Measurements from ENCODE around the gene TAAR2. TPM values are rescaled to one million over a fixed set of nuclear protein-coding genes. Genes with fewer than 3 reads are reported as not detected.
"Not testable (repeated sequence)": the region's sequence is repeated elsewhere in the genome, so short reads cannot be mapped to it uniquely, and the experiment has no call there.

TAAR2 gene
- total and polyA plus RNA-seq, 2 of the 13 experiments (the other 11 are each of a cell fraction or from before 2014, with no cell fraction given) = not detected

DNA sequence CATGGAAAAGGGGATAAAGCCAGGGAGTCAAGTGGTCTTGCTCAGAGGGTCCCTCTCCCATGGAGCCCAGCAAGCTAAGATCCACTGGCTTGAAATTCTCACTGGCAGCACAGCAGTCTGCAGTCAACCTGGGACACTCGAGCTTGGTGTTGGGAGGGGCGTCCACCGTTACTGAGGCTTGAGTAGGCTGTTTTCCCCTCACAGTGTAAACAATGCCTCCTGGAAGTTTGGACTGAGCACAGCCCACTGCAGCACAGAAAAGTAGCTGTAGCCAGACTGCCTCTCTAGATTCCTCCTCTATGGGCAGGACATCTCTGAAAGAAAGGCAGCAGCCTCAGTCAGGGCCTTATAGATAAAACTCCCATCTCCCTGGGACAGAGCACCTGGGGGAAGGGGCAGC lies 11.2 kb upstream of the TAAR2 start:
- Histone ChIP-seq H3K4me3 (replicated peaks in 1 of 3; ENCODE audit: insufficient read depth in 1 of 3, low read depth in 2 of 3, low read length in 3 of 3) (peak overlapping the region in 1 of 3 experiments; percentile 54; a peak in 1 of 6 replicates), H3K4me1 (ENCODE audit: insufficient read depth, low read length) (peaks cover 20% of the 10 kb centered on the region), H3K4me2 (ENCODE audit: low read depth, low read length) (peak overlapping the region; percentile 76)
- FAIRE-seq; H3K9ac ChIP-seq (ENCODE audit: insufficient read depth, low read depth, low read length); H3K79me2 ChIP-seq (ENCODE audit: insufficient read depth, low read length); H4K20me1 ChIP-seq (ENCODE audit: insufficient read depth, low read length); in situ Hi-C loops (cut with HindIII; ENCODE audit: extremely low pct_ligation_motif_present, low pct_unique_long_range_greater_than_20kb); H3K27me3 ChIP-seq (ENCODE audit: control insufficient read depth in 1 of 2, insufficient read depth in 2 of 2, low read length in 2 of 2); H3K27ac ChIP-seq (ENCODE audit: extremely low read length, insufficient read depth, low read length); DNase-seq (ENCODE audit: low spot score); H2AFZ ChIP-seq (ENCODE audit: low read length); H3K9me3 ChIP-seq (ENCODE audit: low read length); CTCF ChIA-PET (ENCODE audit: low intra/inter-chr PET ratio, low total read pairs); BruUV-seq (replicated peaks); intact Hi-C loops (cut with micrococcal nuclease; ENCODE audit: unreplicated experiment); H3K36me3 ChIP-seq (replicated peaks in 1 of 2; ENCODE audit: control insufficient read depth in 1 of 2, insufficient read depth in 2 of 2, low read length in 2 of 2): not testable (repeated sequence)
- TF ChIP-seq, protein P1, sequence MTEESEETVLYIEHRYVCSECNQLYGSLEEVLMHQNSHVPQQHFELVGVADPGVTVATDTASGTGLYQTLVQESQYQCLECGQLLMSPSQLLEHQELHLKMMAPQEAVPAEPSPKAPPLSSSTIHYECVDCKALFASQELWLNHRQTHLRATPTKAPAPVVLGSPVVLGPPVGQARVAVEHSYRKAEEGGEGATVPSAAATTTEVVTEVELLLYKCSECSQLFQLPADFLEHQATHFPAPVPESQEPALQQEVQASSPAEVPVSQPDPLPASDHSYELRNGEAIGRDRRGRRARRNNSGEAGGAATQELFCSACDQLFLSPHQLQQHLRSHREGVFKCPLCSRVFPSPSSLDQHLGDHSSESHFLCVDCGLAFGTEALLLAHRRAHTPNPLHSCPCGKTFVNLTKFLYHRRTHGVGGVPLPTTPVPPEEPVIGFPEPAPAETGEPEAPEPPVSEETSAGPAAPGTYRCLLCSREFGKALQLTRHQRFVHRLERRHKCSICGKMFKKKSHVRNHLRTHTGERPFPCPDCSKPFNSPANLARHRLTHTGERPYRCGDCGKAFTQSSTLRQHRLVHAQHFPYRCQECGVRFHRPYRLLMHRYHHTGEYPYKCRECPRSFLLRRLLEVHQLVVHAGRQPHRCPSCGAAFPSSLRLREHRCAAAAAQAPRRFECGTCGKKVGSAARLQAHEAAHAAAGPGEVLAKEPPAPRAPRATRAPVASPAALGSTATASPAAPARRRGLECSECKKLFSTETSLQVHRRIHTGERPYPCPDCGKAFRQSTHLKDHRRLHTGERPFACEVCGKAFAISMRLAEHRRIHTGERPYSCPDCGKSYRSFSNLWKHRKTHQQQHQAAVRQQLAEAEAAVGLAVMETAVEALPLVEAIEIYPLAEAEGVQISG (CRISPR knock-in tag; IDR thresholded peaks at IDR 0.05) = 0 out of 2 replicates have a peak, but pooled peaks have one; percentile 7
- TF ChIP-seq FOXA3 (CRISPR knock-in tag; IDR thresholded peaks at IDR 0.05) (0 out of 2 replicates have a peak, but pooled peaks have one; percentile 4), ZNF317 (CRISPR knock-in tag; IDR thresholded peaks at IDR 0.05) (peak; percentile 47; the same call in 1 of the 2 replicates), GATAD2A (CRISPR knock-in tag; IDR thresholded peaks at IDR 0.05) (0 out of 2 replicates have a peak, but pooled peaks have one; percentile 8), POGZ (CRISPR knock-in tag; IDR thresholded peaks at IDR 0.05) (0 out of 2 replicates have a peak, but pooled peaks have one; percentile 11), ZNF782 (CRISPR knock-in tag; IDR thresholded peaks at IDR 0.05; ENCODE audit: borderline replicate concordance) (peak; percentile 24; the same call in 1 of the 2 replicates), ZNF776 (CRISPR knock-in tag; IDR thresholded peaks at IDR 0.05) (0 out of 2 replicates have a peak, but pooled peaks have one; percentile 34), ZNF292 (CRISPR knock-in tag; IDR thresholded peaks at IDR 0.05; ENCODE audit: borderline replicate concordance, low read depth) (0 out of 2 replicates have a peak, but pooled peaks have one; percentile 48), ZNF790 (CRISPR knock-in tag; IDR thresholded peaks at IDR 0.05; ENCODE audit: borderline replicate concordance) (0 out of 2 replicates have a peak, but pooled peaks have one; percentile 15), ZNF510 (CRISPR knock-in tag; IDR thresholded peaks at IDR 0.05; ENCODE audit: low read depth) (0 out of 2 replicates have a peak, but pooled peaks have one; percentile 39)
- 6% methylated on average over 3 of the region's 3 CpGs for WGBS (ENCODE audit: low lambda C conversion rate)
- POLR2A ChIA-PET = interaction anchor here (1.1 kb wide), 1 partner anchor 179 kb away, joined by 4 read pairs; the partner anchor contains the start of gene RPS12
- ATAC-seq = peak; percentile 95
